ENCODE results near the gene CHIT1. TPM values are rescaled to one million over a fixed set of nuclear protein-coding genes. Genes with fewer than 3 reads are reported as not detected.
"Not testable (repeated sequence)": the region's sequence is repeated elsewhere in the genome, so short reads cannot be mapped to it uniquely, and the experiment has no call there.

The CHIT1 gene
- total and polyA plus RNA-seq, 7 donors = 0.04 to 0.27 (median 0.09) TPM; not detected in 3

GRCh38 chr1:203263496-203263895 lies 34.0 kb upstream of the CHIT1 start:
- DNase-seq (no peak), ATAC-seq (no peak)
- no peak overlapping the region for H3K27ac ChIP-seq
- no peaks in the 10 kb centered on the region for H3K27me3 ChIP-seq (ENCODE audit: insufficient read depth in 3 of 3, low read length in 2 of 3)
- peaks cover 5% of the 10 kb centered on the region for H3K4me1 ChIP-seq
- TF ChIP-seq, protein P1, sequence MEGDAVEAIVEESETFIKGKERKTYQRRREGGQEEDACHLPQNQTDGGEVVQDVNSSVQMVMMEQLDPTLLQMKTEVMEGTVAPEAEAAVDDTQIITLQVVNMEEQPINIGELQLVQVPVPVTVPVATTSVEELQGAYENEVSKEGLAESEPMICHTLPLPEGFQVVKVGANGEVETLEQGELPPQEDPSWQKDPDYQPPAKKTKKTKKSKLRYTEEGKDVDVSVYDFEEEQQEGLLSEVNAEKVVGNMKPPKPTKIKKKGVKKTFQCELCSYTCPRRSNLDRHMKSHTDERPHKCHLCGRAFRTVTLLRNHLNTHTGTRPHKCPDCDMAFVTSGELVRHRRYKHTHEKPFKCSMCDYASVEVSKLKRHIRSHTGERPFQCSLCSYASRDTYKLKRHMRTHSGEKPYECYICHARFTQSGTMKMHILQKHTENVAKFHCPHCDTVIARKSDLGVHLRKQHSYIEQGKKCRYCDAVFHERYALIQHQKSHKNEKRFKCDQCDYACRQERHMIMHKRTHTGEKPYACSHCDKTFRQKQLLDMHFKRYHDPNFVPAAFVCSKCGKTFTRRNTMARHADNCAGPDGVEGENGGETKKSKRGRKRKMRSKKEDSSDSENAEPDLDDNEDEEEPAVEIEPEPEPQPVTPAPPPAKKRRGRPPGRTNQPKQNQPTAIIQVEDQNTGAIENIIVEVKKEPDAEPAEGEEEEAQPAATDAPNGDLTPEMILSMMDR (IDR thresholded peaks at IDR 0.05) = no peak
- WGBS, 3 donors = 64 to 68% (median 67%) methylated on average over 10 of the region's 10 CpGs
- intact Hi-C loops (cut with DNase I) = no loop called here
- no peaks in the 10 kb centered on the region for H3K9me3 ChIP-seq
- H3K36me3 ChIP-seq (ENCODE audit: insufficient read depth in 1 of 2, low read depth in 1 of 2) = no peaks in the 10 kb centered on the region
- H3K4me3 ChIP-seq = no peak overlapping the region

- ATAC-seq; H3K4me3 ChIP-seq; H3K27ac ChIP-seq; DNase-seq; H3K9me3 ChIP-seq; H3K4me1 ChIP-seq; intact Hi-C loops (cut with DNase I); H3K36me3 ChIP-seq (ENCODE audit: insufficient read depth in 1 of 2, low read depth in 1 of 2): not testable (repeated sequence)
- 87 to 88% (median 88%) methylated on average over 9 of the region's 9 CpGs for WGBS, 3 donors
- H3K27me3 ChIP-seq (ENCODE audit: insufficient read depth in 3 of 3, low read length in 2 of 3) = peaks cover 0 to 18% (median 2%) of the 10 kb centered on the region in 3 donors
These were observed 27.2 kb upstream of the CHIT1 start for GRCh38 chr1:203256636-203257035.

DNA sequence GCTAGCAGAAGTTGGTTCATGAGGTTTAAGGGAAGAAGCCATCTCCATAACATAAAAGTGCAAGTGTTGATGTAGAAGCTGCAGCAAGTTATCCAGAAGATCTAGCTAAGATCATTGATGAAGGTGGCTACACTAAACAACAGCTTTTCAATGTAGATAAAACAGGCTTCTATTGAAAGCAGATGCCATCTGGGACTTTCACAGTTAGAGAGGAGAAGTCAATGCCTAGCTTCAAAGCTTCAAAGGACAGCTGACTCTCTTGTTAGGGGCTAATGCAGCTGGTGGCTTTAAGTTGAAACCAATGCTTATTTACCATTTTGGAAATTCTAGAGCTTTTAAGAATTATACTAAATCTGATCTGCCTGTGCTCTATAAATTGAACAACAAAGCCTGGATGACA lies 25.3 kb upstream of the CHIT1 start:
- H3K36me3 ChIP-seq (ENCODE audit: insufficient read depth in 1 of 2, low read depth in 1 of 2); H3K4me1 ChIP-seq; ATAC-seq; intact Hi-C loops (cut with DNase I); DNase-seq; H3K9me3 ChIP-seq; H3K4me3 ChIP-seq; H3K27ac ChIP-seq: not testable (repeated sequence)
- H3K27me3 ChIP-seq (ENCODE audit: insufficient read depth in 3 of 3, low read length in 2 of 3) = peaks cover 0 to 18% (median 2%) of the 10 kb centered on the region in 3 donors

GRCh38 chr1:203252678-203253077 lies 23.2 kb upstream of the CHIT1 start:
- DNase-seq = no peak
- Histone ChIP-seq H3K4me1 (no peaks in the 10 kb centered on the region), H3K36me3 (ENCODE audit: insufficient read depth in 1 of 2, low read depth in 1 of 2) (no peaks in the 10 kb centered on the region), H3K27ac (no peak overlapping the region), H3K9me3 (no peaks in the 10 kb centered on the region), H3K4me3 (no peak overlapping the region), H3K27me3 (ENCODE audit: insufficient read depth in 3 of 3, low read length in 2 of 3) (peaks cover 0 to 18% (median 2%) of the 10 kb centered on the region in 3 donors)
- 29 to 52% (median 31%) methylated on average over 3 of the region's 3 CpGs for WGBS, 3 donors
- intact Hi-C loops (cut with DNase I) = no loop called here
- TF ChIP-seq, protein P1 (IDR thresholded peaks at IDR 0.05) = no peak
- peak in 1 of 4 donors; percentile 30 for ATAC-seq

DNA sequence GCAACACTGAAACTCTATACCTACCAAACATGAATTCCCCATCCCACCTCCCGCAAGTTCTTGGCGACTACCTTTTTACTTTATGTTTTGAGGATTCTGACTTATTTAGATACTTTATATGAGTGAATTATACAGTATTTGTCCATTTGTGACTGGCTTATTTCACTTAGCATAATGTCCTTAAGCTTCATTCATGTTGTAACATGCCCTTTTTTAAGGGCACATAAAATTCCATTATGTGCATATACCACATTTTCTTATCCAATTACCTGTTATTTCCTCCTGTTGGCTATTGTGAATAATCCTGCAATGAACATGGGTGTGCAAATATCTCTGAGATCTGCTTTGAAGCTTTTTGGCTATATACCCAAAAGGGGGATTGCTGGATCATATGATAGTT lies 22.0 kb upstream of the CHIT1 start:
- Histone ChIP-seq H3K4me1 (no peaks in the 10 kb centered on the region), H3K27ac (no peak overlapping the region), H3K4me3 (no peak overlapping the region), H3K36me3 (ENCODE audit: insufficient read depth in 1 of 2, low read depth in 1 of 2) (no peaks in the 10 kb centered on the region), H3K9me3 (no peaks in the 10 kb centered on the region), H3K27me3 (ENCODE audit: insufficient read depth in 3 of 3, low read length in 2 of 3) (peaks cover 0 to 17% (median 2%) of the 10 kb centered on the region in 3 donors)
- intact Hi-C loops (cut with DNase I) = no loop called here
- 58 to 75% (median 64%) methylated on average over 2 of the region's 2 CpGs for WGBS, 3 donors
- ATAC-seq (no peak), DNase-seq (no peak)
- TF ChIP-seq, protein P1 (IDR thresholded peaks at IDR 0.05) = no peak

- Histone ChIP-seq H3K27ac (no peak overlapping the region), H3K27me3 (ENCODE audit: insufficient read depth in 3 of 3, low read length in 2 of 3) (peaks cover 0 to 12% (median 2%) of the 10 kb centered on the region in 3 donors), H3K36me3 (ENCODE audit: insufficient read depth in 1 of 2, low read depth in 1 of 2) (no peaks in the 10 kb centered on the region), H3K4me3 (no peak overlapping the region), H3K9me3 (no peaks in the 10 kb centered on the region), H3K4me1 (no peaks in the 10 kb centered on the region)
- intact Hi-C loops (cut with DNase I) = no loop called here
- ATAC-seq (no peak), DNase-seq (no peak)
- TF ChIP-seq, protein P1 (IDR thresholded peaks at IDR 0.05) = no peak
- 36 to 50% (median 39%) methylated on average over 2 of the region's 2 CpGs for whole genome bisulfite sequencing, 3 donors
These were observed 21.4 kb upstream of the CHIT1 start for GRCh38 chr1:203250911-203251310.
